Chondrocyte (in vitro differentiated cells): ENCODE measurements around the gene NUP188. TPM values are rescaled to one million over a fixed set of nuclear protein-coding genes. Genes with fewer than 3 reads are reported as not detected.

Experiments
- DNase-seq: peaks from one replicate; pipeline ENCODE4 v3.0.0; 2021; ENCODE audit warnings: mixed read lengths, low spot score
- H3K27ac Mint-ChIP-seq: one replicate; pipeline ENCODE4 v1.8.0; 2021; ENCODE audit warnings: mild to moderate bottlenecking, moderate library complexity, mixed read lengths; ENCODE audit not compliant: unreplicated experiment
- H3K27me3 Mint-ChIP-seq: 2 replicates; pipeline ENCODE4 v1.8.0; 2021; ENCODE audit warnings: low read depth, mixed read lengths
- H3K36me3 Mint-ChIP-seq: 2 replicates; pipeline ENCODE4 v1.8.0; 2021; ENCODE audit warnings: low read depth, mixed read lengths
- H3K4me1 Mint-ChIP-seq: 2 replicates; pipeline ENCODE4 v1.8.0; 2021; ENCODE audit warnings: low read depth, mild to moderate bottlenecking, mixed read lengths
- H3K4me3 Mint-ChIP-seq: one replicate; pipeline ENCODE4 v1.8.0; 2021; ENCODE audit warnings: mild to moderate bottlenecking, moderate library complexity, mixed read lengths; ENCODE audit not compliant: unreplicated experiment
- H3K9me3 Mint-ChIP-seq: 2 replicates; pipeline ENCODE4 v1.8.0; 2021; ENCODE audit warnings: low read depth, mixed read lengths
- CTCF ChIP-seq: fragments of 200-600 bp; sonication (generic); IDR thresholded peaks from 2 replicates; pipeline ENCODE4 v1.5.0; 2021; ENCODE audit warnings: antibody characterized with exemption, mild to moderate bottlenecking, moderate library complexity
- total RNA-seq: library from RNA; stranded (reverse); gene quantifications from 3 replicates; pipeline ENCODE4 v1.2.1, GENCODE V29; 2021

NUP188 gene
- total RNA-seq, 1 donor from 2014 or later: 36.0 TPM

- no peak overlapping the region for H3K27ac Mint-ChIP-seq
- H3K4me1 Mint-ChIP-seq: no peaks in the 10 kb centered on the region
- no peaks in the 10 kb centered on the region for H3K27me3 Mint-ChIP-seq
- H3K4me3 Mint-ChIP-seq: no peak overlapping the region
- no peak for TF ChIP-seq CTCF
- peaks cover 8% of the 10 kb centered on the region for H3K36me3 Mint-ChIP-seq
- no peaks in the 10 kb centered on the region for H3K9me3 Mint-ChIP-seq
- DNase-seq: no peak
Observed at GRCh38 chr9:129054163-129054851, 106.8 kb downstream of the NUP188 start.

Other genes starting within 250 kb of the NUP188 start
- gene PKN3, start 245.2 kb upstream of the NUP188 start, total RNA-seq: 3.1 to 4.2 TPM (median 4.2 TPM) in 3 replicates
- gene ZDHHC12, start 223.6 kb upstream of the NUP188 start, total RNA-seq: 23.6 to 24.7 TPM (median 24.3 TPM) in 3 replicates
- 33.0 to 42.7 TPM (median 33.8 TPM) in 3 replicates for gene ZER1, start 175.8 kb upstream of the NUP188 start, total RNA-seq
- gene TBC1D13, start 160.4 kb upstream of the NUP188 start, total RNA-seq: 23.5 to 32.1 TPM (median 26.5 TPM) in 3 replicates
- 22.3 to 24.6 TPM (median 23.1 TPM) in 3 replicates for gene ENDOG, start 129.2 kb upstream of the NUP188 start, total RNA-seq
- gene SPOUT1, start 117.9 kb upstream of the NUP188 start, total RNA-seq: 25.6 to 27.6 TPM (median 26.3 TPM) in 3 replicates
- 3.3 to 7.0 TPM (median 3.6 TPM) in 3 replicates for gene KYAT1, start 65.7 kb upstream of the NUP188 start, total RNA-seq
- gene LRRC8A, start 65.6 kb upstream of the NUP188 start, total RNA-seq: 36.9 to 58.9 TPM (median 55.0 TPM) in 3 replicates
- gene PHYHD1, start 26.7 kb upstream of the NUP188 start, total RNA-seq: 2.8 to 4.4 TPM (median 3.4 TPM) in 3 replicates
- gene DOLK, start 96 bp upstream of the NUP188 start, total RNA-seq: 21.5 to 24.7 TPM (median 22.2 TPM) in 3 replicates
- 57.8 to 66.4 TPM (median 62.2 TPM) in 3 replicates for gene SH3GLB2, start 80.6 kb downstream of the NUP188 start, total RNA-seq
- 19.7 to 26.7 TPM (median 22.0 TPM) in 3 replicates for gene MIGA2, start 88.9 kb downstream of the NUP188 start, total RNA-seq
- gene DOLPP1, start 133.4 kb downstream of the NUP188 start, total RNA-seq: 12.3 to 22.5 TPM (median 16.4 TPM) in 3 replicates
- 43.9 to 49.0 TPM (median 45.2 TPM) in 3 replicates for gene CRAT, start 163.1 kb downstream of the NUP188 start, total RNA-seq
- 133 to 143 TPM (median 143 TPM) in 3 replicates for gene PTPA, start 163.7 kb downstream of the NUP188 start, total RNA-seq
- 37.2 to 56.5 TPM (median 38.6 TPM) in 3 replicates for gene IER5L, start 230.6 kb downstream of the NUP188 start, total RNA-seq